Activated CD8-positive, alpha-beta memory T cell treated with anti-CD3 and anti-CD28 coated beads, Interleukin-2, amount 50 U/mL, for 24 hours (primary cell): ENCODE measurements around the gene HIVEP3.

Experiments used
- DNase-seq: peaks from one replicate; pipeline ENCODE4 v3.0.0-alpha.2; 2020; ENCODE audit errors: extremely low read depth

HIVEP3 gene

GRCh38 chr1:41892301-41892781 lies 26.4 kb downstream of the HIVEP3 start:
- no peak for DNase-seq

GRCh38 chr1:41891199-41891896 lies 27.4 kb downstream of the HIVEP3 start:
- DNase-seq = peak; percentile 18

- DNase-seq = no peak
Measured at GRCh38 chr1:41890825-41891198, 27.9 kb downstream of the HIVEP3 start.

GRCh38 chr1:41889506-41890414 lies 29.0 kb downstream of the HIVEP3 start:
- DNase-seq = no peak

GRCh38 chr1:41888756-41889155 lies 30.0 kb downstream of the HIVEP3 start:
- no peak for DNase-seq

GRCh38 chr1:41887365-41887764 lies 31.4 kb downstream of the HIVEP3 start:
- no peak for DNase-seq

- no peak for DNase-seq
Measured at GRCh38 chr1:41884256-41885230, 34.2 kb downstream of the HIVEP3 start.

- no peak for DNase-seq
Measured at GRCh38 chr1:41883507-41883906, 35.2 kb downstream of the HIVEP3 start.

- no peak for DNase-seq
Measured at GRCh38 chr1:41882486-41882885, 36.2 kb downstream of the HIVEP3 start.

GRCh38 chr1:41882068-41882477 lies 36.6 kb downstream of the HIVEP3 start:
- DNase-seq = no peak

GRCh38 chr1:41880950-41881885 lies 37.5 kb downstream of the HIVEP3 start:
- no peak for DNase-seq

GRCh38 chr1:41880261-41880660 lies 38.5 kb downstream of the HIVEP3 start:
- DNase-seq = no peak

GRCh38 chr1:41879617-41880016 lies 39.1 kb downstream of the HIVEP3 start:
- no peak for DNase-seq

- DNase-seq = no peak
Measured at GRCh38 chr1:41878911-41879310, 39.8 kb downstream of the HIVEP3 start.

GRCh38 chr1:41878495-41878894 lies 40.2 kb downstream of the HIVEP3 start:
- no peak for DNase-seq

GRCh38 chr1:41876576-41877445 lies 41.9 kb downstream of the HIVEP3 start:
- no peak for DNase-seq

- DNase-seq = no peak
Measured at GRCh38 chr1:41875487-41875886, 43.2 kb downstream of the HIVEP3 start.

- no peak for DNase-seq
Measured at GRCh38 chr1:41874903-41875411, 43.8 kb downstream of the HIVEP3 start.

GRCh38 chr1:41874151-41874719 lies 44.5 kb downstream of the HIVEP3 start:
- DNase-seq = no peak
